GM19455 (cell line): ENCODE measurements around the gene NBR1.
A peak's percentile ranks its signal among the peaks of the same experiment; 100 is the strongest.
"Not testable (repeated sequence)": the region's sequence is repeated elsewhere in the genome, so short reads cannot be mapped to it uniquely, and the experiment has no call there.

Source experiments
- ATAC-seq: cut with Tn5 transposase; IDR thresholded peaks from one replicate; pipeline ENCODE4 v1.9.1; 2021; ENCODE audit not compliant: unreplicated experiment

Gene NBR1, protein sequence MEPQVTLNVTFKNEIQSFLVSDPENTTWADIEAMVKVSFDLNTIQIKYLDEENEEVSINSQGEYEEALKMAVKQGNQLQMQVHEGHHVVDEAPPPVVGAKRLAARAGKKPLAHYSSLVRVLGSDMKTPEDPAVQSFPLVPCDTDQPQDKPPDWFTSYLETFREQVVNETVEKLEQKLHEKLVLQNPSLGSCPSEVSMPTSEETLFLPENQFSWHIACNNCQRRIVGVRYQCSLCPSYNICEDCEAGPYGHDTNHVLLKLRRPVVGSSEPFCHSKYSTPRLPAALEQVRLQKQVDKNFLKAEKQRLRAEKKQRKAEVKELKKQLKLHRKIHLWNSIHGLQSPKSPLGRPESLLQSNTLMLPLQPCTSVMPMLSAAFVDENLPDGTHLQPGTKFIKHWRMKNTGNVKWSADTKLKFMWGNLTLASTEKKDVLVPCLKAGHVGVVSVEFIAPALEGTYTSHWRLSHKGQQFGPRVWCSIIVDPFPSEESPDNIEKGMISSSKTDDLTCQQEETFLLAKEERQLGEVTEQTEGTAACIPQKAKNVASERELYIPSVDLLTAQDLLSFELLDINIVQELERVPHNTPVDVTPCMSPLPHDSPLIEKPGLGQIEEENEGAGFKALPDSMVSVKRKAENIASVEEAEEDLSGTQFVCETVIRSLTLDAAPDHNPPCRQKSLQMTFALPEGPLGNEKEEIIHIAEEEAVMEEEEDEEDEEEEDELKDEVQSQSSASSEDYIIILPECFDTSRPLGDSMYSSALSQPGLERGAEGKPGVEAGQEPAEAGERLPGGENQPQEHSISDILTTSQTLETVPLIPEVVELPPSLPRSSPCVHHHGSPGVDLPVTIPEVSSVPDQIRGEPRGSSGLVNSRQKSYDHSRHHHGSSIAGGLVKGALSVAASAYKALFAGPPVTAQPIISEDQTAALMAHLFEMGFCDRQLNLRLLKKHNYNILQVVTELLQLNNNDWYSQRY

DNA sequence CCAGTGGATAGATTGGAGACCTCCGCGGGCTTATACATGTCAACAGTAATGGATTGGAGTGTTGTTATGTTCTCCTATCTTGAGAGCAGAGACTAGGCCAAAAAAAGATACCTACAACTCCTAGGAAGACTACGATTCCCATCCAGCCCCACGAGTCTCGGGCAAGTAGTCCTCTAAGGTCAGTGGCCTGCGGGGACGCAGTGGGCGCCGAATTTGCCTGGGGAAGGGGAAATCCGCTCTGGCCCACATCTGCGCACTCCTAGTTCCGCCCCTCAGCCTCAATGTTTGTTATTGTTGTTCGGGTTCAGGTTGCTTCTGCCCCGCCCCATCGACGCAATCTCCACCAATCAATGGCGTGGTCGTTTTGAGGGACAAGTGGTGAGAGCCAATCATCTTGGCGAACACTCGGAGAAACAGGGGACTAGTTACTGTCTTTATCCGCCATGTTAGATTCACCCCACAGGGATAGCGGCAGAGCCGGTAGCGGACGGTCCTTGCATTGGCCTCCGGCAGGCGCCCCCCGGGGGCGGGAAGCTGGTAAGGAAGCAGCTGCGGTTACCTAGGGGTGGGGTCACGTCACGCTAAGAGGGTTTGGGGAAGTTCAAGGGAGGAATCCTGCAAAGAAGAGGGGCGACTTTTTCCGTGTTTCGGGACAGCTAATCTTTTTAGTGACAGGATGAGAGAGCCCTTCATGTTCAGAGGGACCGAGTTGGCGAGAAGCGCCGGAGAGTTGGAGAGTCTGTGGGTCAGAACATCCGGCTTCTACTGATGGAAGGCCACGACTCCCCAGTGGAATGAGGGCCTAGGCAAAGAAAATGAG, at the start of gene NBR1:
Gene NBR1, plus strand, starts transcription at position 449 of the 820 bp plus-strand sequence. CDS start 4,586 bp downstream, outside the sequence.
- peak; percentile 79 for ATAC-seq

DNA sequence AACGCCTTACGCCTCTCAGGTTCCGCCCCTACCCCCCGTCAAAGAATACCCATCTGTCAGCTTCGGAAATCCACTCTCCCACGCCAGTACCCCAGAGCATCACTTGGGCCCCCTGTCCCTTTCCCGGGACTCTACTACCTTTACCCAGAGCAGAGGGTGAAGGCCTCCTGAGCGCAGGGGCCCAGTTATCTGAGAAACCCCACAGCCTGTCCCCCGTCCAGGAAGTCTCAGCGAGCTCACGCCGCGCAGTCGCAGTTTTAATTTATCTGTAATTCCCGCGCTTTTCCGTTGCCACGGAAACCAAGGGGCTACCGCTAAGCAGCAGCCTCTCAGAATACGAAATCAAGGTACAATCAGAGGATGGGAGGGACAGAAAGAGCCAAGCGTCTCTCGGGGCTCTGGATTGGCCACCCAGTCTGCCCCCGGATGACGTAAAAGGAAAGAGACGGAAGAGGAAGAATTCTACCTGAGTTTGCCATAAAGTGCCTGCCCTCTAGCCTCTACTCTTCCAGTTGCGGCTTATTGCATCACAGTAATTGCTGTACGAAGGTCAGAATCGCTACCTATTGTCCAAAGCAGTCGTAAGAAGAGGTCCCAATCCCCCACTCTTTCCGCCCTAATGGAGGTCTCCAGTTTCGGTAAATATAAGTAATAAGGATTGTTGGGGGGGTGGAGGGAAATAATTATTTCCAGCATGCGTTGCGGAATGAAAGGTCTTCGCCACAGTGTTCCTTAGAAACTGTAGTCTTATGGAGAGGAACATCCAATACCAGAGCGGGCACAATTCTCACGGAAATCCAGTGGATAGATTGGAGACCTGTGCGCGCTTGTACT, 45.7 kb upstream of the NBR1 start, which contains the start of gene BRCA1:
Gene BRCA1, minus strand, starts transcription at position 232 of the 834 bp plus-strand sequence. CDS start 1,268 bp downstream, outside the sequence.
- ATAC-seq: peak; percentile 96

DNA sequence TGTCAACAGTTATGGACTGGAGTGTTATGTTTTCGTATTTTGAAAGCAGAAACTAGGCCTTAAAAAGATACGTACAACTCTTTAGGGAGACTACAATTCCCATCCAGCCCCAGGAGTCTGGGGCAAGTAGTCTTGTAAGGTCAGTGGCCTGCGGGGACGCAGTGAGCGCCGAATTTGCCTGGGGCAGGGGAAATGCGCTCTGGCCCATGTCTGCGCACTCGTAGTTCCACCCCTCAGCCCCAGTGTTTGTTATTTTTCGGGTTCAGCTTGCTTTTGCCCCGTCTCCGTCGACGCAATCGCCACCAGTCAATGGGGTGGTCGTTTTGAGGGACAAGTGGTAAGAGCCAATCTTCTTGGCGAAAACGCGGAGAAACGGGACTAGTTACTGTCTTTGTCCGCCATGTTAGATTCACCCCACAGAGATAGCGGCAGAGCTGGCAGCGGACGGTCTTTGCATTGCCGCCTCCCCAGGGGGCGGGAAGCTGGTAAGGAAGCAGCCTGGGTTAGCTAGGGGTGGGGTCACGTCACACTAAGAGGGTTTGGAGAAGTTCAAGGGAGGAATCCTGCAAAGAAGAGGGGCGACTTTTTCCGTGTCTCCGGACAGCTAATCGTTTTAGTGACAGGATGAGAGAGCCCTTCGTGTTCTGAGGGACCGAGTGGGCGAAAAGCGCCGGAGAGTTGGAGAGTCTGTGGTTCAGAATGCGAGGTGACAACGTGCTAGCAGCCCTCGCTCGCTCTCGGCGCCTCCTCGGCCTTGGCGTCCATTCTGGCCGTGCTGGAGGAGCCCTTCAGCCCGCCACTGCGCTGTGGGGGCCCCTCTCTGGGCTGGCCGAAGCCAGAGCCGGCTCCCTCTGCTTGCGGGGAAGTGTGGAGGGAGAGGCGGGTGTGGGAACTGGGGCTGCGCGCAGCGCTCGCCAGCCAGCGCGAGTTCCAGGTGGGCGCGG, 44.8 kb upstream of the NBR1 start:
- no peak for ATAC-seq

DNA sequence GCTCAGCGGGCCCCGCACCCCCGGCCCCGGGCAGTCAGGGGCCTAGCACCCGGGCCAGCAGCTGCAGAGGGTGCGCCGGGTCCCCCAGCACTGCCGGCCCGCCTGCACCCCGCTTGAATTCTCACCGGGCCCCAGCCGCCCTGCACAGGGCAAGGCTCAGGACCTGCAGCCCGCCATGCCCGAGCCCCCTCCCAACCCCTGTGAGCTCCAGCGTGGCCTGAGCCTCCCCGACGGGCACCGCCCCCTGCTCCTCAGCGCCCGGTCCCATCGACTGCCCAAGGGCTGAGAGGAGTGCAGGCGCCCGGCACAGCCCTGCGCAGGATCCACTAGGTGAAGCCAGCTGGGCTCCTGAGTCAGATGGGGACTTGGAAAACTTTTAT, 44.1 kb upstream of the NBR1 start:
- ATAC-seq: no peak

DNA sequence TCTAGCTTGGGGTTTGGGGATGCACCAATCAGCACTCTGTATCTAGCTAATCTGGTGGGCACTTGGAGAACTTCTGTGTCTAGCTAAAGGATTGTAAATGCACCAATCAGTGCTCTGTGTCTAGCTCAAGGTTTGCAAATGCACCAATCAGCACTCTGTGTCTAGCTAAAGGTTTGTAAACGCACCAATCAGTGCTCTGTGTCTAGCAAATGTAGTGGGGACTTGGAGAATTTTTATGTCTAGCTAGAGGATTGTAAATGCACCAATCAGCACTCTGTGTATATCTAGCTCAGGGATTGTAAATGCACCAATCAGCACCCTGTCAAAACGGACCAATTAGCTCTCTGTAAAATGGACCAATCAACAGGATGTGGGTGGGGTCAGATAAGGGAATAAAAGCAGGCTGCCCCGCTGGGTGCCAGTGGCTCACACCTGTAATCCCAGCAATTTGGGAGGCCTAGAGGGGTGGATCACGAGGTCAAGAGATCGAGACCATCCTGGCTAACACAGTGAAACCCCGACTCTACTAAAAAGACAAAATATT, 43.6 kb upstream of the NBR1 start:
- ATAC-seq: not testable (repeated sequence)

DNA sequence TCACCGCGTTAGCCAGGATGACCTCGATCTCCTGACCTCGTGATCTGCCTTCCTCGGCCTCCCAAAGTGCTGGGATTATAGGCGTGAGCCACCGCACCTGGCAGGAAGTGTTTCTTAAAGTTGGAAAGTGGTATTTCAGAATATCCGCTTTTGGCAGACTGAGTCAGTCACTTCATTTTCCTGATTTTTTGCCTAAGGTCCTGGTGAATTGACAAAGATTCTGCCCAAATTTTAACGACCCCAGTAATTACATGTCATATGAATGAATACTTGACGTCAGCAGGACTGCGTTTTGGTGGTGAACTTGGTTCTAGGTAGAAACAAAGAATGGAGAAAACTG, 41.4 kb upstream of the NBR1 start:
- ATAC-seq: no peak

DNA sequence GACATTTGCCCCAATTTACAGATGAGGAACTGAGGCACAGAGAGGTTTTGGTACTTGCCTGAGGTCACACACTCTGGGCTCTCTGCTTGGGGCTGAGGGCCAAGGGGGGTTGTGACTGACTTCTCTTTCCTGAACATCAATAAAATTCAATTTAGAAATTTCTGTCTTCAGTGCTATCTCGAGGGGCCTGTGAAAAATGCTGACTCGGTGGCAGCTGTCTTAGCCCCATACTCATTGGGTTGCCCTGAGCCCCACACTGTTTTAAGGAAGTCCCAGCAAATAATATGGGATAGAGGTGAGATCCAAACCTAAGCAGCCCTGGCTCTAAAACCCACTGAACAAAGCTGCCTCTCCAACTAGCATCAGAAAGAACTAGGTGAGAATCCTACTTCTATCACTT, 38.9 kb upstream of the NBR1 start:
- no peak for ATAC-seq

DNA sequence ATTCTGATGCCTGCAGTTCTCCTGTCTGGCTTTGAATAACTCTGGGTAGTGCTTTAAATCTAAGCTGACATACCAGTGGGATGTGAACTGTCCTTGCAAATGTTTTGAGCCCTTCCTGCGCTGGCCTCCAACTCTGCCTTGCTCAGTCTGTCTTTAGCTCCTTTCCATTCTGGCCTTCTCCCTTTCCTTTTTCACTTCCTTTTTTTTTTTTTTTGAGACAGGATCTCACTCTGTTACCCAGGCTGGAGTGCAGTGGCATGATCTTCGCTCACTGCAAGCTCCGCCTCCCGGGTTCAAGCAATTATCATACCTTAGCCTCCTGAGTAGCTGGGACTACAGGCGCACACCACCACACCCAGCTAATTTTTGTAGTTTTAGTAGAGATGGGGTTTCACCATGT, 37.6 kb upstream of the NBR1 start:
- ATAC-seq: not testable (repeated sequence)

DNA sequence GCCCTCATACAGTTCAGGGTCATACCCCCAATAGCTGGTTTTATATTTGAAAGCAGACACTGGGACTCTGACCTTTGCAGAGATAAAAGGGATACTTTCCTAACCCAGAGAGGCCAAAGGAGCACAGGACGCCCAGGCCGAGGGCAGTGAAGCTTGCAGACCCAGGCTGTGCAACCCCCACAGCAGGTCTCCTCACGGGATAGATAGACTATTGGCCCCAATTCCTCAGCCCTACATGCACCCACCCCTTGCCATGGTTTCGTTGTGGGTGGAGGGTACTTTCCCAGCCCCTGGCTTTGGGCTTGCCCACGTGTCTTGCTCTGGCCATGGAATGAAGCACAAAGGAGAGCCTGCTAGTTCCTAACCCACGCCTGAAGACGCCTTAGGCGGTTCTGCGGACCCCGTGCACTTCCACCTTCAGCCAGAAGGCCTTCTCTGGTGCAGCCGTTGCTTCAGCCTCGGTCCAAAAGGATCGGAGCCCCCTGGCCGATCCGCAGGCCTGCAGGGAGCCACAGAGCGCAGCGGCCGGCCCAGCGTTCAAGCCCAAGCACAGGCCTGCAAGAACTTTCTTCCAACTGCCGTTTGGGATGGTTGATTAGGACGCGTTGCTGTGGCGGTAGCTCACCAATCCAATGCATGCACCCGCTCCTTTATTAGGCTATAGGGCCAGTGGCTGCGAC, 36.1 kb upstream of the NBR1 start:
- no peak for ATAC-seq

DNA sequence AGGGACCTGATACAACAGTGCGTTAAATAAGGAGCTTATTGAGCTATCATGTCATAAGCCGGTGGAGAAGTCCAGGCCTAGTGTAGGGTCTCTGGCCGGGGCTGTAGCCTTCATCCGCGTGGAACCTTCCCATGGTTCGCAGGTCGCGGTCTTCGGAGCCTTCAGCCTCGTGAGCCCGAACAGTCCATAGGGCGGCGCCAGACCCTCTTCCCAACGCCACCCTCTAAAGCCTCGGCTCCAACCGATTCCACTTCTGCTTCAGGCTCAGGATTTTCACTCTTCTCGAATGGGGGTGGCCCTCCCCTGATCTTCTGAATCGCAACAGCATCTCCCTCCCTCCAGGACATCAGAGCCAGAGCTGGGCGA, 35.6 kb upstream of the NBR1 start:
- no peak for ATAC-seq

DNA sequence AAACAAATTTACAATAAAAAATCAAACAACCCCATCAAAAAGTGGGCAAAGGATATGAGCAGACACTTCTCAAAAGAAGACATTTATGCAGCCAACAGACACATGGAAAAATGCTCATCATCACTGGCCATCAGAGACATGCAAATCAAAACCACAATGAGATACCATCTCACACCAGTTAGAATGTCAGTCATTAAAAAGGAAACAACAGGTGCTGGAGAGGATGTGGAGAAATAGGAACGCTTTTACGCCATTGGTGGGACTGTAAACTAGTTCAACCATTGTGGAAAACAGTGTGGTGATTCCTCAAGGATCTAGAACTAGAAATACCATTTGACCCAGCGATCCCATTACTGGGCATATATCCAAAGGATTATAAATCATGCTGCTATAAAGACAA, 34.4 kb upstream of the NBR1 start:
- ATAC-seq: not testable (repeated sequence)

DNA sequence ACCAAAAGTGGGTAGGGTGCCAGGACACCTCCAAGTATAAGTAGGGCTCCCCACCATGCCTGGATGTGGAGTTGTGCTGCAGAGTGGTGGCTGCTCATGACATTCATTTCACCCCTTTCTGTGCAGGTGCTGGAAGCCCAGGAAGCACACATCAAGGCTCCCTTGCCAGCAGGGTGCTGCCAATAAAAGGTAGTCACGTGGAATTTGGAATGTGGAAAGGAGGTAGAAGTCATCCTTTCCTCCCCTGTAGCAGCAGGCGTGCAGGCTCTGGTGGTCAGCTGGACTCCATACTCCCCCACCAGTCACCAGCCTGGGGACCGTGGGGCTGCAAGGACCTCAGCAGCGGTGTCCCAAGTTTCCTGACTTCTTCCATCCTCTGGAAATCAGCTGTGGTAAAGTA, 32.5 kb upstream of the NBR1 start:
- not testable (repeated sequence) for ATAC-seq

DNA sequence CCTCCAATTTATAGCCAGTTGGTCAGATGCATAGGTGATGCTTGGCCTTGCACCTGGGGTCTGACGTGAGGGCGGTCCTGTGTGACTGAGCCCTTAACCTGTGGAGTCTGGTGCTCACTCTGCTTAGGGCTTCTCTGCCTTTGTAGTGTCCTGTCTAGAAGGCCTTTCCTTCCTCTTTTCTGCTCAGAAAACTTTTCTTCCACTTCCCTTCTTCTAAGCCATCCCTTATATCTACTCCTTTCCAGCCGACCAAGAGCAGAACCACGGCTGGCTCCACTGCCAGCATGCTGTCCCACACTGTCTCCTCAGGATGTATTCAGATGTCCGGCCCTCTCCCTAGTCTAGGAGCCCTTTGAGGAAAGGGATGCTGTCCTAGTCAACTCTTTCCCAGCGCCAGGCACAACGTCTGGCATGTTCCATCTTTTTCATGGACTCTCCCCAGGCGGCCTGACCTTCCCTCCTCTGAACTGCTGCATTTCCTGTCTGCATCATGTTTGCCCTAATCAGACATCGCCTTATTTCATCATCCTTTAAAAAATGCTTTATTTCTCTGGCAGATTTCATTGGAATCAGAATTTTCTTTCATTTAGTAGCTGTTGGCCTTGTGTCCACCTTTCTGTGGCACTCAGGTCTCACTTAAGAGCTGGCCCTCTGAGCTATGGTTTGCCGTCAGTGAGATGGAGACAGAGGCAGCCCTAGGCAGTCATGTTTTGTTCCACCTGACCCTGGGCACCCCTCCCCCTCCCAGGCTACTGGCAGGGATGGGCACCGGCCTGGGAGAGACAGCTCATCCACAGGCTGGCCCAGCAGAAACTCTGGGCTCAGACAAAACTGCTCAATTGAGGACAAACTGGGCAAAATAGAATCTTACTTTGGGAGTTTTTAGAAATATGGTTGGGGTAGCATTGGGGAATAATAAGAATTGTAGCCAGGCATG, 30.4 kb upstream of the NBR1 start:
- no peak for ATAC-seq

DNA sequence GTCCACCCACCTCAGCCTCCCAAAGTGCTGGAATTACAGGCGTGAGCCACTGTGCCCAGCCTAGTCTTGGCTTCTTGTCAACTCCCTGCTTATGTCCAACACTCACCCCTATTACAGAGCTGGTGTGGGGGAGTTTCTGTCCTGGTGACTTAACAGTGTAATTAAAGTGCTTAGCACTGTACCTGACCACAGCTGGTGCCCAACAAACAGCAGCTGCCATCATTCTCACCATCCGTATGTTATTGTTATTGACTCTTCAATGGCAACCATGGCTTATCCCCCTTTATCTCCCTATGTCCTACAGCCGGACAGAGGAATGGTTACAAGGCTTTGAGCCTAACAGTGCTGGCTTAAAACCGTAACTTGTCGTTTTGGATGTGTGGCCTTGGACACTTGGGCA, 28.9 kb upstream of the NBR1 start:
- ATAC-seq: no peak

DNA sequence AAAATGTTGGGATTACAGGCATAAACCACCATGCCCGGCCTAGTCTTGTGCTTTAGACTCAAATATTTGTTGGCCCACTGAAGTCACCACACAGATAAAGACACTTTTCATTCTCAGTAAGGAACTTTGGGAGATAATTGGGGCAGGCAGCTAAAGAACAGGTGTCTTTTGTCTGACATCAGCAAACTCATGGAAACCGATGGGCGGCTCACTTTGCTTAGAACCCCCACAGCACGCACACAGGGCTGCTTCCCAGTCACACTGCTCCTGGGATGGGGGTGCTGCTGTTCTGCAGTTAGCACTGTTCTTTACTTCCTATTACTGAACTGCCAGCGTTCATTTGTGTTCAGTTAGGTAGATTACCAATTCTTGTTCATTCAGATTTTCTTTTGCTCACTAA, 27.8 kb upstream of the NBR1 start:
- ATAC-seq: no peak

DNA sequence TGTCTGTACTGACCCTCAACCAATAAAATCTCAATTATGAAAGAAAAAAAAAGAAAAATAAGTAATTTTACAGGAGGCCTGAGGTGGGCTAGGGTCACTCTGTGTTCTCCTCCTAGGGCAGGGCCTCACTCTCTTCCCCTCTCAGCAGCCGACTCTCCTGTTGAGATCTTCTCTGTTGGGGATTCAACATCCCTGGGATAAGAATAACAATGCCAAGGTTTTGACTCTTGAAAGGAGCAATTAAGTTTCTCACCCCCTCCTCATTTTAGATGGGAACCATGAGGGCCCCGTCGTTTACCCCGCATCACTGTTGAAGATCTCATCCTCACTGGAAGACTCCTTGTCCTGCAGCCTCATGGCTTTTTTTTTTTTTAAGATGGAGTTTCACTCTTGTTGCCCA, 24.4 kb upstream of the NBR1 start:
- ATAC-seq: no peak

DNA sequence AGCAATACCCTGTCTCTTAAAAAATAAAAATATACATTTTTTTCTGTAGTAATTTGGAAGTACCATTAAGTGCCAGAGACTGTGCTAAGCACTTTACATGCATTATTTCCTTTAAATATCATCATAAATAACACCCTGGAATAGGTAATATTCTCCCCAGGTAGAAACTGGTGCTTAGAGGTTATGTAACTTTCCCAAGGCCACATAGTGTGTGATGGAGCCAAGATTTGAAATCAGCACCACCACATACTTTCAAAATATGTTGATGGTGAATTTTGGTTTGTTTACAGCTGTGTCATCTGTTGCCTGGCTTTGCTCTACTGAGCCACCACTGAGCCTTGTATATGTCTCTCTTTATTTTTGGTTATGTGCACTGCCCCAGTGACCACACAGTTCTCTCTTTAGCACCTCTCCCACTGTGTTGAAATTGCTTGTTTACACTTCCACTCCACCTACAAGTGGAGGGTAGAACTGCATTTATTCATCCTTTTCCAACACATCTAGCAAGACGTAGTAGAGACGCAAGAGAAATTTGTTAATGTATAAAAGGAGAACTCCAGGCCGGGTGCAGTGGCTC, 19.0 kb upstream of the NBR1 start:
- no peak for ATAC-seq
